ENCODE results near the gene CDADC1.

Gene CDADC1

DNA sequence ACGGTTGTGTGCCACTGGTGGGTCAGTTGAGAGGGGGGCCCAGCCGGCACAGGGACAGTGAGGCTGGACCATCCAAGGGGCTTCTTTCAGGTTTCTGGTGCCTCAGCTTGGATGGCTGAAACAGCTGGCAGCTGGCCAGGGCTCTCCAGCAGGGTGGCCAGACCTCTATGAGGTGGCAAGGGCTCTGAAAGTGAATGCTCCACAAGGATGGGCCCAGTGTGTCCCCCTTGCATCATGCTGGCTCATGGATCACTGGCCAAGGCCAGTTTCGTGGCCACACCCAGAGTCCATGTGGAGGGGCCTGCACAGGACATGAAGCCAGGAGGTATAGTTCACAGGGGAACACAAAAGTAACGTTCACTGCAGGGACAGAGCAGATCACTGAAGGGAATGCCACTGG, 49.6 kb downstream of the CDADC1 start:
- DNase-seq, result no peak

DNA sequence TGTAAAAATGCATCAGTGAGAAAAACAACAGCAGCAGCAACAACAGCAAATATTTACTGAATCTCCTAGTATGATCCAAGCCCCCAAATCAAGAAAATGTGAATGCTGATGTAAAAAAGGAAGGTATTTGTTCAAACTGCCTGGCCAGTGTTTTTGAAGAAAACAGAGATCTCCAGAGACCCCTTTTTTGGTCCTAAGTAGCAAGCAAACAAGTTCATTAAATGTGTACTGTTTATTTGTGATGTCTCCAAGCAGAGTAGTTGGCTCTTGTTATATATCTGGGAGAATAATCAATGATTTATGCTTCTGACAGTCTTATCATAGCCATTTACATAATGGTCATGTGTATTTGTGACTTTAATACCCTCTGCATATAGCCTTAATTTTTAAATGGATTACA, 50.7 kb downstream of the CDADC1 start:
- DNase-seq, result no peak

DNA sequence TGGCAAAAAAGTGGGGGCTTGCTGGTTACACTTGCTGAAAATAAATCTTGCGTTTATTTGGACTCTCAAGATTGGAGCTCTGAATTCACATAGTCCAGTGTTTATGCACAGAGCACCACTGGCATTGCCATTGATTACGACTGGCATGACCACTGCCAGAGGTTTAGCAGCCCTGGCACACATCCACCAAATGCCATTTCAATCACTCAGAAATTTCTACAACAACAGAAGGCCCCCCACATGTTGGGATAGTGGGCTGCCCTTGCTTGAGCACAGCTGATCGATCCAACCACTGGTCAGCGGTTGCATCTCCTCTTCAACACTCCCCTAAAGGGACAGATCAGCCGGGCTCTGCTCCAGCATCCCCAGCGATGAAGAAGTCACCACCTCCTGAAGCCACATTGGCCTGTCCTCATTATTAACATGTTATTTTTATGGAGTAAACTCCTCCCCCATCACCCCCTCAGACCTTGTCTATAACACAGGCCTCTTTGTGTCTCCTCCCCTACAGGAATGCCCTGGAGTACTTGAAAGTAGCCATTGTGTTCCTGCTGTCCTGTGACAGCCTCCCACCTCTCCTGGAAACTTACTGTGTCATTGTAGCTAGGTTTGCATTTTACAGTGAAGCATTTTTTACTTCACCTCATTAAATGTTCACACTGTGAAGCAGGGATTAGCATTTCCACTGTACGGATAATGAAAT, 51.3 kb downstream of the CDADC1 start:
- DNase-seq, result no peak

DNA sequence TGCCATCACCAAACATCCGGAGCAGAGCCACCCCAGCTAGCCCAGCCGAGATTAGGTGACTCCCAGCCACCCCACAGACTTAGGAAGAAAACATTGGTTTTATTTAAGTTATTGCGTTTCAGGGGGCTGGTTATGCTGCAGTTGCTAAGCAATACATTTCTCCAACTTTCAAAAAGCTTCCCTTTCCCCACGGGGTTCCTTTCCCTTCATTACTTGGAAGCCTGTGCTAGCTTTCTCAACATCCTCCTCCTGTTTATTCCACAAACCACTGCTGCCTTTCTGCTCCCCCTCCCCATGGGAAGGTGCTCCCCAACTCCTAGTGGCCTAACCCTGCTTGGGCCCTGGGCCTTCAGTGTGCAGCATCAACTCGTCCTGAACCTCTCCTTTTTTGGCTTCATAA, 52.6 kb downstream of the CDADC1 start:
- no peak for DNase-seq

DNA sequence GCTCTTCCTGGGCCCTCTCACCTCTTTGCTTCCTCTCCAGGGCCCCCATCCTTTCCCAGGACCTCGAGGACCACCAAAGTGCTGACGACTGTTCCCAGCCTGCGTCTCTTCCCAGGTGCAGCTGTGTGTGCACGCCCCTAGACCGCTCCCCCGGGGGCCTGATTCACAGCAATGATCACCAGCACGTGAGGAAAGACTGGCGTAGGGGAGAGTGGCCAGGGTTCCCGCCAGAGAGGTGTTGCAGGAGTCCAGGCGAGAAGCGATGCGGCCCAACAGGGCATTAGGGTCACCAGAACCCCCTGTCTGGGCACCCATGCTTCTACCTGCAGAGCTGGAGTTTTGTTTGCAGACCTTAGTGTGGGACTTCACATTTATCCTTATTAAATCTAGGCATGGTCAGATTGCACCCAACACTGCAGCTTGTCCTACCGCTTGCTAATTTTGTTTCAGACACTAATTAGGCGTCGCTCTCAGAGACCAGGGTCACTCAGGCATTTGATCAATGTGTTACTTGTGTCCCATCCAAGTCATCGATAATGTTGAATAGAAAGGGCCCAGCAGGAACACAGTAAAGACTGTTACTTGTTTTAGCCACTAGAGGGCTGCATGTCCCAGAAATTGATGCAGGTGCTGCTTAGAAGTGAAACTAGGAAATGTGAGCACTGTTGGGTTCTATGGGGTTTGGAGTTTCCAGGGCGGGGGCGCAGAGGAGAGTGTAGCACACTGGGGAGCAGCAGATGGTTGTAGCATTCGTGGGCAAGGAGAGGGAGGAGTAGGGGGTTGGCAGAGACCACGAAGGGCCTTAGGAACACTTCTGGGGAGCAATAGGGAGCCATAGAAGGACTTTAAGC, 53.2 kb downstream of the CDADC1 start:
- DNase-seq, result peak; percentile 83

DNA sequence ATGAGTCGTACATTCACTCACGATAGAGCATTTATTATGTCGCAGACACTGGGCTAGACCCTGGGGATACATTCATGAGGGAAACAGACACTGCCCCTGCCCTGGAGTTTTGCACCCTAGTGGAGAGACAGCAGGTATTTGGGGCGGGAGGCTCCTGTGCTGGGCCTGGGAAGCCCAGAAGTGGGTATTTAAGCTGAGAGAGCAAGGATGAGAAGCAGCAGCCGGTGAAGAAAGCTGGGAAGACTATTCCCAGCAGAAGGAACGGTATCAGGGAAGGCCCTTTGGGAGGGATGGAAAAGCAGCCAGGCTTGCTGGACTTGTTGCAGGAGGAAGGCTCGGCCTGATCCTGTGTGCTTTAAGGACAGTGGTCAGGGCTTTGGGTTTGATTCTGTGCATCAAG, 54.5 kb downstream of the CDADC1 start:
- DNase-seq, result no peak

DNA sequence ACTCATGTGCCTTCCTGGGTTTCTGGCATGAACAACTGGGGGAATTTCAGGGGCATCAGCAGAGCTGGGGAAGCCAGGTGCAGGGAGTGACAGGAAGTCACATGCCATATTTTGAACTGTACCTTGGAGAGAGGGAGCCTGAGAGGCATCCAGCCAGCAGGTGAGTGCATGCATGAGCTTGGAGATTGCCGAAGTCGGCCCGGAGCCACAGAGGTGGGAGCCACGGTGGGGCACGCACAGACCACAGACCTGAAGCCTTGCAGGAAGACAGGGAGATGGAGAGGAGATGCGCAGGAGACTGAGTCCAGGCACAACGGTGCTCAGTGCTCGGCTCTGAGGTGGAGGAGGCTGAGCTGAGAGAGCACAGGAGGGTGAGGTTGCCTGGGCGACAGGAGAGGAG, 55.1 kb downstream of the CDADC1 start:
- DNase-seq, result no peak

DNA sequence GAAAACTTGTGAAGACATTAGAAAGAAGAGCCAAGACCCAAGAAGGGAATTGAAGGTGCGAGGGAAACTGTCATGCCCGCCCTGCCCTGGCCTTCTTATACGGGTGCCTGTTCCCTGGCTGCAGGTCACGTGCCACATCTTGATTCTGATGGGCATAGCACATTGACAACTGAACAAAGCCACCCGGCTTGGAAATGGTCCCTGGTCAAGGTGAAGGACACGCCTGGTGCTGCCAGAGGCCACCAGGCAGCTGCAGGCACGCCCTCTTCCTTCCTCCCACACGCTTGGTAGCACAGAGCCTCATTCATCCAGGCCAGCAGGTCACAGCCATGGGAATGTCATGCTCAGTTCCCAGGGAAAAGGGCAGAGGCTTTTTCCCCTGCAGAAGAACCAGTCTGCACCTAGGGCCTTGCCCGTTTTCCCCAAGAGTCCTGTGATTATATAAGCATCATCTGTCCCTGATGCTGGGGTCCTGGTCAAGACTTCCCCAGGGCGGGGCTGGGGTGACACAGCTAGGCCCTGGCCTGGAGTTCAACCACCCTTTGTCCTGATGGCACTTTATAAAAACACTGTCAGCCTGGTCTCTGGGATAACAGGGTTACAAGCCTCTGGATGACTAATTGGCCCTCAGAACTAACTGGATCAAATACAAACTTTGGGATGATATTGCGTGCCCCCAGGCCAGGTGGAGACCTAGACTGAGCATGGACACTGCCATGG, 56.0 kb downstream of the CDADC1 start:
- no peak for DNase-seq

DNA sequence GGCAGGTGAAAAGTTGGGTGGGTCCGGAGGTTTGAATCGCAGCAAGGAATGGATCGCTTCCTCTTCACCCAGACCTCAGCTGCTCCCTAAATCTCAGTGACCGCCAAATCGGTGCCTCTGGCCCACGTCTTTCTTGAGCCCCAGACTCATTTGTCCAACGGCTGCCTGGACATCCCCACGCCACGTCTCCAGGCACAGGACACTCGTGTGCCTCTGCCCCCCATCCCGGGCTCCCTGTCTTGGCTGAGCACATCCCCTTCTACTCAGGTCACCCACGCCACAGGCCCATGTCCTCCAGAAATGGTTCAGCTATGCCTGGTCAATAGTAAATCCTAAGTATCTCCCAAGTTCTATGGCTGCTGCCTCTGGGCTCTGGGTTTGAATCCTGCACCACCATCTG, 56.6 kb downstream of the CDADC1 start:
- DNase-seq, result no peak

DNA sequence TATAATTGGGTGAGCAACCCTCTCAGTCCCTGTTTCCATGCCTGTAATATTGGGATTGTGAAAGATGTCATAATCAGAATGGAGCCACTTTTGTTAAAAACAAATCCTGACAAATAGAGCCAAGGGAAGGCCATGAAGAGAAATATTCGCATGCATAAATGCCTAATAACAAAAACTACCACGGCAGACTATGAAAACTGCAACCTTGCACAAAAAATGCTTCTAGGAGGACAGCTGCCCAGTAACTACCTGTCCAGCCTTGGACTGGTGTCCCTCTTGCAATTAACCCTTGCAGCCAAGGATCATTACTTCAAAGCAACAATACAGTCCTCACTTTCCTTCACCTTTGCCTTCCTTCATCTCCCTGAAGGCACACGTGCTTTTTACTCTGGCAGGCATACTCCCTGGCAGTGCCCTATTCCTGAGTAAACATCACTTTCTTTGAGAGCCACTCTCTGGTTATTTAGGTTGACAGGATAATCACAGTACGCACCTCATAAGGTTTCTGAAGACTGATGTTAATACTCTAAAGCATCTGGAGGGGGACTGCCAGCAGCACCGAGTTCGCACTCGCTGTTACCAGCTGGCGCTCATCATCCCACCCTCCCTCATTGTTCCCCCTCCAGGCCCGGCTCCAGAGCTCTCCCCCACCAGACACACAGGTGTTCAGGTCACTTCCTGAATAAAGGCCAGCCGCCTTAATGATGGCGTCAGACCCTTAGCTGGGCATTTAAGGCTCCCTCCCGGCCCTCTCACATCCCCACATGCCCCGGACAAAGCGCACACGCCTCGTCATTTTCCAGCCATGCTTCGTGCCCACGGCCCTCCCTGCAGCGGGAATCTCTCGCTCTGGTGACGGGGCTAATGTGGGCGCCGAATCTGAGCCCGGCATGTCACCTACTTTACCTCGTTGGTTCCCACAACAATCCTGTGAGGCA, 57.3 kb downstream of the CDADC1 start:
- no peak for DNase-seq

DNA sequence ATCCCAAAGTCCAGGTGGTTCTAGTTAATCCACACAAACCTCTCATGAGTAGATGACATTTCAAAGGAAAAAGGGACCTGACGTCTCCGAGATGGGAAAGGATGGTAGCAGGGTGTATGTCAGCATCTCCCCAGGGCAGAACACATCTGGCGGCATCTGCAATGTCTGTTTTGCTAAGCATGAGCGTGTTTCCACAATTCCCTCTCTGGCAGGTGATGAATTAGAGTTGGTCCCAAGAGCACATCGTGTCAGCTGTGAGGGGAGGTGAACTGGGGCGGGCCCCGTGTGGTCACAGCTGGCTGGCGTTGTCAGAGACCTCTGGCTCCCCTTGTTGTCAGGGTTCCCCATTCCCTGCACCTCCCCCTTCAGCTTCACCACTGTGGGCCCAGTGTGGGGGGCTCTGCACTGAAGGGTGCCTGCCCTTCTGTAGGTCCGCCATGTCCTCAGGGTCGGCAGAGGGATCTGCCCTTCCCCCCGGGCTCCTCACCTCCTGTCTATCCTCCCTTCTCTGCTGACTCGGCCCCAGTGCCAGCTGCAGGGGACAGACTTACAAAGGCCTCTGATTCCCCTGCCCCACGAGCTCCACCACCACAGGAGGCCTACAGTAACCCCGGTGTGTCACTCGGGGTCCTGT, 58.2 kb downstream of the CDADC1 start:
- DNase-seq, result no peak

DNA sequence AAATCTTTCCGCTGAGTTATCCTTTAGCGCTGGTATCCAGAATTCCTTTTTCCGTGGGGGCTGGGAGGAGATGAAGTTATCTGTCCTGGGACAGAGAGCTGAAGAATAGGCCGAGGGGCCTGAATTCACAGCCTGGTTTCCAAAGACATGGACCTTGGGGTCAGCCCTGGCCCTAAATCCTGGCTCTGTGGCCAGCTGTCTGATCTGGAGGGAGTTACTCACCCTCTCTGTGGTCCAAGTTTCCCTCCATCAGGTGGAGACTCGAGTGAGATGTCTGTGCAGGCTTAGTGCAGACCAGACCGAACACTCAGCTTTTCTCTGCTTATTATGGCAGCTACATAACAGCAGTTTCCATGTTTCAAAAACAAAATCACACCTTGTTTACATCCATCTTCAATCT, 59.6 kb downstream of the CDADC1 start:
- DNase-seq, result no peak

DNA sequence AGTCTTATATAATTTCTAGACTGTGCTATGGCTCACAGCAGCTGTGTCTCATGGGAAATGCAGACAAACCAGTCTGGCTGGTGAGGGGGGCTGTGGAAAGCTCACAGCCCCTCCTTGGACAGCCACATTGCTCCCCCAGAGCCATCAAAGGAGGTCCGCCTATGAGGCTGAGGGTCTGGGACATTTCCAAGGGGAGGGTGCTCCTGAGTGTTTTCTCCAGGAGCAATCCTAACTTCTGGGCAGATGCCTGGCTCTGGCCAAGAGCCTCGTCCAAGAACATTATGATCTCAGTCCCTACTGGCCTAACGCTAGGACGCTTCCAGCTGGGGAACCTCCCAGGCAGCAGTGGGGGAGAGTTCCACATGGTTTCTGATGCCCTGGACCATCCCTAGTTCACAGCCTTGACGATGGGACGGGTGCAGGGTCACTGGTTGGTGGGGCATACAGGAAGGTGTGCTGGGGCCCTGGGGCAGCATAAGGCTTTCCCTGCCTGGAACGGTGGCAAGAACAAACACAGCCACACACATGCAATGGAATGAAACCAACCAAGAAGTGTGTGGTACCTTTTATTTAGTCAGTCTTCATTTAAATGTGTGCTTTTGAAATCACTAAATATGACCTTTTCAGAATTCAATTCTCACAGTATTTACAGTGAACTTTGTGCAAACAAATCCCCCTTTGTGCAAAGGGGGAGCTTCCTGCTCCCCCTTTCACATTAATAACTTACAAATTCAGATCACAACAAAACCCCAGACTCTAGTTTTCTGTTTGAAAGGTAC, 60.6 kb downstream of the CDADC1 start:
- no peak for DNase-seq

DNA sequence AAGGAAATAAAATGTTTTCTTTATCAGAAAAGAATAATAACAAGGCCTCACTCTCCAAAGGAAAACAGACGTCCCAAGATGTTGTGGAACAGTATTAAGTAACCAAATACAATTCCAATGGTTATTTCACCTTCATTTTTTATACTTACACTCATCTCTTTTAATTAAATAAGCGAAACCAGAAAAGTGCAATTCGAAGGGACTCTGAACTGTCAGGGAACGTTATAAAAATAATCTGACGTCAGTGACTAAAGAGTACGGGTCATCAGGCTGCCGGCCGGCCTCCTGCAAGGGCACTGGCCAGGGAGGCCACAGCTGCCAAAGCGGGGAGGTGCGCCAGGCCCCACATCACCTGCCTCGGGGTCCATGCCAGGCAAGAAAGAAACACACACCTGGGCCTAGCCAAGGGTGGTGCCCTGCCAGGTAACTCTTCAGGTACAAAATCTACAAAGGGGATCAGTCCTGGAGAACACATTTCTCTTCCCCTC, 61.2 kb downstream of the CDADC1 start:
- DNase-seq, result no peak

DNA sequence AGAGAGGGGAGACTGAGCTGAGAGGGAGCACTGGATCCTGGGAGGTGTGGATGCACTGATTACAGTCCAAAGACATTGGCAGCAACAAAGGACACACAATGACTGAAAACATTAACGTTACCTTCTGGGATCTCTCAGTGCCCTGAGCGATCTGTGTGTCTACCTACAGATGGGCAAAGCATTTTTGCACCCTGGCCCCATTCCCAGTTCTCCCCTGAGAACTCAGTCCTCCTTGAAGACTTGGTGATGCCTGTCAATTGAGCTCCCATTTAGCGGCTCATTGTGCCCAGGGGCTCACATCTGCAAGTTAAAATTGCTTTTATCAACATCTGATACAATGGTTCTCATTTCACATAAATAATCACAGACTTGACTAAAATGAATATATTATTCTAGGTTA, 62.5 kb downstream of the CDADC1 start:
- DNase-seq, result no peak

DNA sequence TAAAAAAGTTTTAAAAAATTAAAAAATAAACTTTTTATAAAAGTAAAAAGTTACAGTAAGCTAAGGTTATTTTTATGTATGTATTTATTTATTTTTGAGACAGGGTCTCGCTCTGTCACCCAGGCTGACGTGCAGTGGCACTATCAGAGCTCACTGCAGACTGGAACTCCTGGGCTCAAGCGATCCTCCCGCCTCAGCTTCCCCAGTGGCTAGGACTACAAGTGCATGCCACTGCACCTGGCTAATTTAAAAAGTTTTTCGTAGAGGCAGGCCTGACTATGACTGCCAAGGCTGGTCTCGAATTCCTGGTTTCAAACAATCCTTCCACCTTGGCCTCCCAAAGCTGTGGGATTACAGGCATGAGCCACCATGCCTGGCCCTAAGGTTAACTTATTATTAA, 64.1 kb downstream of the CDADC1 start:
- no peak for DNase-seq

DNA sequence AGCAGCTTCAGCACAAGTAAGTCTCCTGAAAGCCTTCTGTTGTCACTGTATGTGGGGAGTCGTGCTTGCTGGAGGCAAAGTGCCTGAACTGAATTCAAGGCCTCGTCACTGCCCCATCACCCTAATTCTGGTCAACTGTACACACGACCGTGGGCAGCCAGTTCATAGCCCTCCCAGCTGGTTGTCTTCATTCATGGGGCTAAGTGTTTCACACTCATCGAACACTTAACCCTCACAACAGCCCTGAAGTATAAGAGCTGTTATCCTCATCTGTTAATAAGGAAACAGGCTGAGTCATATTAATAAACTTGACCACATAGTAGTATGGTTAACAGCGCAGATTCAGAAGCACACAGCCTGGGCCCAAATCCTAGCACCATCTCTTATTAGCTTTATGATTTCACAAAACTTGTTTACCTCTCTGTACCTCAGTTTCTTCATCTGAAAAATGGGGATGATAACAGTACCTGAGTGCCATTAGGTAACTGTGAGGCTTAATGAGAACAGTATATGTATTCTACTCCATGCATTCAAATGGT, 66.7 kb downstream of the CDADC1 start:
- no peak for DNase-seq

DNA sequence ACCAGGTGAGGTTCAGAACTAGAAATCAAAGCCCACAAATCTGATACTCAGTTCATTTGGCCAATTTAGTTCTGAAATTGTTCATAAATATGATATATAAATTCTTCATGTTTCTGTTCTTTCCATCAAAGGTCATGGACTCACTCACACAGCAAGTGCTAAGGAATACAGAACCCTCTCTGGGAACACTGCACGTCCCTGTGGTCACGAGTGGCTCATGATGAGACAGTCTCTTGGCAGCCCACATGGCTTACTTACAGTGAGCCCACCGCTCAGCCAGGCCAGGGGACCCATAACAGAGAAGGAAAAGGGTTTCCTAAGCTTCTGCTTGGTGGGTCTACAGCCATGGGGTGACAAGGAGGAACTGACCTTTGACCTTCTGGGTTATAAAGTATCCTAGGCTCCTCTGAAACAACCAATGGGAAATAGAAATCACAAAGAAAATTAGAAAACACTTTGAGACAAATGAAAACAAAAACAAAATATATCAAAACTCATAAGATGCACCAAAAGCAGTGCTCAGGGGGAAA, 67.4 kb downstream of the CDADC1 start:
- no peak for DNase-seq

DNA sequence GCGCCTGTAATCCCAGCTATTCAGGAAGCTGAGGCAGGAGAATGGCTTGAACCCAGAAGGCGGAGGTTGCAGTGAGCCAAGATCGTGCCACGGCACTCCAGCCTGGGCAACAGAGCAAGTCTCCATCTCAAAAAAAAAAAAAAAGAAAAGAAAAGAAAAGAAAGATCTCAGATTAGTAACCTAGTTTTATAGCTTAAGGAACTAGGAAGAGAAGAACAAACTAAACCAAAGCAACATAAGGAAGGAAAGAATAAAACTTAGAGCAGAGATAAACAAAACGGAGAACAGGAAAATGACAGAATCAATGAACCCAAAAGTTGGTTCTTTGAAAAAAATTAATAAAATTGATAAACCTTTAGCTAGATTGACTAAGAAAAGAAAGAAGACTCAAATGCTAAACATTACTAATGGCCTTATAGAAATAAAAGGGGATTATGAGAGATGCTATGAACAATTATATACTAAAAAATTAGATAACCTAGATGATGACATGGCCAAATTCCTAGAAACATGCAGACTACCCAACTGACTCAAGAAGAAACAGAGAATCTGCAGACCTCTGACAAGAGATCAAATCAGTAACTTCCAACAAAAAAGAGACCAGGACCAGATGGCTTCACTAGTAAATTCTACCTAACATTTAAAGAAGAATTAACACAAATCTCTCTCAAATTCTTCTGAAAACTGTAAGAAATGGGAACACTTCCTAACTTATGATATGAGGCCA, 68.2 kb downstream of the CDADC1 start:
- DNase-seq, result no peak

DNA sequence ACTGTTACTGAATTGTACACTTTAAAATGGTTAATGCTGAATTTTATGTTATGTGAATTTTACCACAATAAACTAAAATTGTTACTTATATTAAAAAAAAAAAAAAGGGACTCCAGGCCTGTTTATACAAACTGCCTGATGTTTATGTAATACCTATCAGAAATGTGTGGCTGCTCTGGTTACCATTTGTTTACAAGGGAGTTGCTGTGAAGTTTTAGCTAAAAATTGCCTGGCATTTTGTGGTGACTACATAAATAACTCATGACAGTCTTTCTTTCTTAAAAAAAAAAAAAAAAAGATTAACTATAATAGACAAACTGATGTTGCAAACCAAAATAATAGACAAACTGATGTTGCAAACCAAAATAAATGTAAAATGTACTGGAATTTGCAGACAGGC, 71.8 kb downstream of the CDADC1 start:
- no peak for DNase-seq

All from CD4-positive, alpha-beta T cell treated with Interleukin-12 subunit alpha and Interleukin-12 subunit beta, for 1 hour (primary cell).